Suprapubic skin (tissue), 3 donors: Measurements from ENCODE around the gene AUTS2.

ENCODE experiments used
- CTCF ChIP-seq, 2 donors: fragments of 200-600 bp in 1 of 2; fragments of 450-650 bp in 1 of 2; sonication (generic) in 1 of 2; IDR thresholded peaks; one replicate each; pipeline ENCODE4 v1.5.1; 2016 to 2019; ENCODE audit warnings: antibody characterized with exemption in 2 of 2, mild to moderate bottlenecking in 1 of 2, moderate library complexity in 1 of 2
- POLR2AphosphoS5 ChIP-seq, 3 donors: sonication (generic); formaldehyde crosslinking; IDR thresholded peaks; one replicate each; pipeline ENCODE4 v1.6.1; 2017; ENCODE audit warnings: antibody characterized with exemption in 3 of 3

- TF ChIP-seq CTCF (IDR thresholded peaks at IDR 0.05) (no peak), POLR2AphosphoS5 (IDR thresholded peaks at IDR 0.05) (no peak)
Observed at GRCh38 chr7:70505886-70506285, 907.6 kb downstream of the AUTS2 start.
